Panc1 (cell line): ENCODE results near the gene RIOK3.

Experiments
- SIN3A ChIP-seq: IDR thresholded peaks from 2 replicates; pipeline ENCODE4 v1.6.1; 2012; ENCODE audit warnings: low read depth, mild to moderate bottlenecking, low read length, moderate library complexity, borderline replicate concordance; ENCODE audit not compliant: insufficient read depth
- TF ChIP-seq, protein P1 (sequence below): fragments of 450-650 bp; IDR thresholded peaks from 2 replicates; pipeline ENCODE4 v1.5.1; 2017; ENCODE audit warnings: mild to moderate bottlenecking
- TF ChIP-seq, protein P2 (sequence below), 2 experiments: IDR thresholded peaks; 2 replicates each; pipeline ENCODE4 v1.6.1; 2011 to 2012; ENCODE audit warnings: low read depth in 2 of 2, control low read depth in 1 of 2, low read length in 1 of 2, mild to moderate bottlenecking in 1 of 2, moderate library complexity in 1 of 2; ENCODE audit not compliant: insufficient read depth in 1 of 2

DNA sequence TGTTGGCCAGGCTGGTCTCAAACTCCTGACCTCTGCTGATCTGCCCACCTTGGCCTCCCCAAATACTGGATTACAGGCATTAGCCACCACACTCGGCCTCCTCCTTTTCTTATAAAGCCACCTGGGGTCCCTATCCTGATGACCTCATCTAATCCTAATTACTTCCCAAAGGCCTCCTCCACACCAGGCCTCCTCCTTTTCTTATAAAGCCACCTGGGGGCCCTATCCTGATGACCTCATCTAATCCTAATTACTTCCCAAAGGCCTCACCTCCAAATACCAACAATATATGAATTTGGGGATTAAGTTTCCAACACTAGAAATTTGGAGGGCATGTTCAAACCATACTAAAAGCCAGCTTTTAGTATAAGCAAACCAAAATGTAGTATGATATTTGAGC is 40.6 kb downstream of the RIOK3 start:
- TF ChIP-seq, protein P1, sequence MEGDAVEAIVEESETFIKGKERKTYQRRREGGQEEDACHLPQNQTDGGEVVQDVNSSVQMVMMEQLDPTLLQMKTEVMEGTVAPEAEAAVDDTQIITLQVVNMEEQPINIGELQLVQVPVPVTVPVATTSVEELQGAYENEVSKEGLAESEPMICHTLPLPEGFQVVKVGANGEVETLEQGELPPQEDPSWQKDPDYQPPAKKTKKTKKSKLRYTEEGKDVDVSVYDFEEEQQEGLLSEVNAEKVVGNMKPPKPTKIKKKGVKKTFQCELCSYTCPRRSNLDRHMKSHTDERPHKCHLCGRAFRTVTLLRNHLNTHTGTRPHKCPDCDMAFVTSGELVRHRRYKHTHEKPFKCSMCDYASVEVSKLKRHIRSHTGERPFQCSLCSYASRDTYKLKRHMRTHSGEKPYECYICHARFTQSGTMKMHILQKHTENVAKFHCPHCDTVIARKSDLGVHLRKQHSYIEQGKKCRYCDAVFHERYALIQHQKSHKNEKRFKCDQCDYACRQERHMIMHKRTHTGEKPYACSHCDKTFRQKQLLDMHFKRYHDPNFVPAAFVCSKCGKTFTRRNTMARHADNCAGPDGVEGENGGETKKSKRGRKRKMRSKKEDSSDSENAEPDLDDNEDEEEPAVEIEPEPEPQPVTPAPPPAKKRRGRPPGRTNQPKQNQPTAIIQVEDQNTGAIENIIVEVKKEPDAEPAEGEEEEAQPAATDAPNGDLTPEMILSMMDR, result no peak
- TF ChIP-seq, protein P2, sequence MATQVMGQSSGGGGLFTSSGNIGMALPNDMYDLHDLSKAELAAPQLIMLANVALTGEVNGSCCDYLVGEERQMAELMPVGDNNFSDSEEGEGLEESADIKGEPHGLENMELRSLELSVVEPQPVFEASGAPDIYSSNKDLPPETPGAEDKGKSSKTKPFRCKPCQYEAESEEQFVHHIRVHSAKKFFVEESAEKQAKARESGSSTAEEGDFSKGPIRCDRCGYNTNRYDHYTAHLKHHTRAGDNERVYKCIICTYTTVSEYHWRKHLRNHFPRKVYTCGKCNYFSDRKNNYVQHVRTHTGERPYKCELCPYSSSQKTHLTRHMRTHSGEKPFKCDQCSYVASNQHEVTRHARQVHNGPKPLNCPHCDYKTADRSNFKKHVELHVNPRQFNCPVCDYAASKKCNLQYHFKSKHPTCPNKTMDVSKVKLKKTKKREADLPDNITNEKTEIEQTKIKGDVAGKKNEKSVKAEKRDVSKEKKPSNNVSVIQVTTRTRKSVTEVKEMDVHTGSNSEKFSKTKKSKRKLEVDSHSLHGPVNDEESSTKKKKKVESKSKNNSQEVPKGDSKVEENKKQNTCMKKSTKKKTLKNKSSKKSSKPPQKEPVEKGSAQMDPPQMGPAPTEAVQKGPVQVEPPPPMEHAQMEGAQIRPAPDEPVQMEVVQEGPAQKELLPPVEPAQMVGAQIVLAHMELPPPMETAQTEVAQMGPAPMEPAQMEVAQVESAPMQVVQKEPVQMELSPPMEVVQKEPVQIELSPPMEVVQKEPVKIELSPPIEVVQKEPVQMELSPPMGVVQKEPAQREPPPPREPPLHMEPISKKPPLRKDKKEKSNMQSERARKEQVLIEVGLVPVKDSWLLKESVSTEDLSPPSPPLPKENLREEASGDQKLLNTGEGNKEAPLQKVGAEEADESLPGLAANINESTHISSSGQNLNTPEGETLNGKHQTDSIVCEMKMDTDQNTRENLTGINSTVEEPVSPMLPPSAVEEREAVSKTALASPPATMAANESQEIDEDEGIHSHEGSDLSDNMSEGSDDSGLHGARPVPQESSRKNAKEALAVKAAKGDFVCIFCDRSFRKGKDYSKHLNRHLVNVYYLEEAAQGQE (IDR thresholded peaks at IDR 0.05; ENCODE audit: insufficient read depth in 1 of 2, low read depth in 2 of 2, low read length in 1 of 2), result no peak
- no peak for TF ChIP-seq SIN3A
